Peyer's patch (tissue), 4 donors: ENCODE measurements around the gene DCST1. TPM values are rescaled to one million over a fixed set of nuclear protein-coding genes. Genes with fewer than 3 reads are reported as not detected.

Experiments used
- DNase-seq, 3 donors: peaks; one replicate each; pipeline ENCODE4 v3.0.0-alpha.2; 2017 to 2019
- H3K27ac ChIP-seq, 4 donors: fragments of 200-600 bp; sonication (generic); one replicate each; pipeline ENCODE4 v1.5.1; 2016 to 2019
- H3K27me3 ChIP-seq, 2 donors: fragments of 200-600 bp; sonication (generic); one replicate each; pipeline ENCODE4 v1.5.1; 2019
- H3K36me3 ChIP-seq, 3 donors: fragments of 200-600 bp; sonication (generic); one replicate each; pipeline ENCODE4 v1.5.1; 2016 to 2019
- H3K4me1 ChIP-seq, 4 donors: fragments of 200-600 bp; sonication (generic); one replicate each; pipeline ENCODE4 v1.5.1; 2016 to 2019
- H3K4me3 ChIP-seq, 4 donors: fragments of 200-600 bp; sonication (generic); 1 replicate in 3 of 4; 2 replicates in 1 of 4; pipeline ENCODE4 v1.5.1; 2016 to 2019; ENCODE audit warnings: mild to moderate bottlenecking in 1 of 4
- H3K9me3 ChIP-seq, 4 donors: fragments of 200-600 bp; sonication (generic); one replicate each; pipeline ENCODE4 v1.5.1; 2016 to 2019; ENCODE audit warnings: mild to moderate bottlenecking in 1 of 4
- POLR2A ChIP-seq, 2 donors: fragments of 450-650 bp; IDR thresholded peaks; one replicate each; pipeline ENCODE4 v1.5.1; 2017; ENCODE audit warnings: antibody characterized with exemption in 2 of 2, mild to moderate bottlenecking in 2 of 2, moderate library complexity in 2 of 2
- total RNA-seq, 4 donors: library from RNA; depleted of rRNA; stranded (reverse); fragments of >200 nt; gene quantifications; one replicate each; pipeline ENCODE4 v1.1.0, GENCODE V29; 2016
- TF ChIP-seq, protein P1 (sequence below), 6 experiments: fragments of 450-650 bp in 4 of 6; fragments of 200-600 bp in 2 of 6; sonication (generic) in 1 of 6; IDR thresholded peaks; one replicate each; pipeline ENCODE4 v1.5.1; 2017 to 2019; ENCODE audit warnings: antibody characterized with exemption in 6 of 6, mild to moderate bottlenecking in 3 of 6, moderate library complexity in 1 of 6

Gene DCST1
- total RNA-seq, 4 donors from 2014 or later = 0.88 to 2.7 TPM; not detected in 2

- Histone ChIP-seq H3K4me1 (peaks cover 20 to 34% (median 27%) of the 10 kb centered on the region in 4 donors), H3K27me3 (peaks cover 0 to 25% of the 10 kb centered on the region in 2 donors), H3K9me3 (no peaks in the 10 kb centered on the region), H3K4me3 (no peak overlapping the region), H3K27ac (no peak overlapping the region), H3K36me3 (no peaks in the 10 kb centered on the region)
- no peak for DNase-seq
- TF ChIP-seq, protein P1, sequence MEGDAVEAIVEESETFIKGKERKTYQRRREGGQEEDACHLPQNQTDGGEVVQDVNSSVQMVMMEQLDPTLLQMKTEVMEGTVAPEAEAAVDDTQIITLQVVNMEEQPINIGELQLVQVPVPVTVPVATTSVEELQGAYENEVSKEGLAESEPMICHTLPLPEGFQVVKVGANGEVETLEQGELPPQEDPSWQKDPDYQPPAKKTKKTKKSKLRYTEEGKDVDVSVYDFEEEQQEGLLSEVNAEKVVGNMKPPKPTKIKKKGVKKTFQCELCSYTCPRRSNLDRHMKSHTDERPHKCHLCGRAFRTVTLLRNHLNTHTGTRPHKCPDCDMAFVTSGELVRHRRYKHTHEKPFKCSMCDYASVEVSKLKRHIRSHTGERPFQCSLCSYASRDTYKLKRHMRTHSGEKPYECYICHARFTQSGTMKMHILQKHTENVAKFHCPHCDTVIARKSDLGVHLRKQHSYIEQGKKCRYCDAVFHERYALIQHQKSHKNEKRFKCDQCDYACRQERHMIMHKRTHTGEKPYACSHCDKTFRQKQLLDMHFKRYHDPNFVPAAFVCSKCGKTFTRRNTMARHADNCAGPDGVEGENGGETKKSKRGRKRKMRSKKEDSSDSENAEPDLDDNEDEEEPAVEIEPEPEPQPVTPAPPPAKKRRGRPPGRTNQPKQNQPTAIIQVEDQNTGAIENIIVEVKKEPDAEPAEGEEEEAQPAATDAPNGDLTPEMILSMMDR (IDR thresholded peaks at IDR 0.05) = no peak
- TF ChIP-seq POLR2A (IDR thresholded peaks at IDR 0.05) = no peak
These were observed 42.7 kb downstream of the DCST1 start for GRCh38 chr1:155076371-155076770.

- Histone ChIP-seq H3K36me3 (no peaks in the 10 kb centered on the region), H3K4me1 (peaks cover 21 to 42% (median 36%) of the 10 kb centered on the region in 4 donors), H3K4me3 (no peak overlapping the region), H3K27ac (no peak overlapping the region), H3K9me3 (no peaks in the 10 kb centered on the region), H3K27me3 (peaks cover 0 to 34% of the 10 kb centered on the region in 2 donors)
- TF ChIP-seq POLR2A (IDR thresholded peaks at IDR 0.05) = no peak
- TF ChIP-seq, protein P1 (IDR thresholded peaks at IDR 0.05) = no peak
- DNase-seq = peak in 1 of 3 donors; percentile 52
These were observed 43.7 kb downstream of the DCST1 start for GRCh38 chr1:155077346-155077745.

- no peak overlapping the region for H3K27ac ChIP-seq
- peak in 2 of 3 donors; percentile 67 to 71 for DNase-seq
- H3K4me1 ChIP-seq = peaks cover 23 to 48% (median 40%) of the 10 kb centered on the region in 4 donors
These were observed 44.3 kb downstream of the DCST1 start for GRCh38 chr1:155077758-155078445.

GRCh38 chr1:155078469-155079209 lies 45.0 kb downstream of the DCST1 start, which contains the start of gene EFNA3:
Gene EFNA3, plus strand, starts transcription at chr1:155078837. Its CDS starts 105 bp downstream, at chr1:155078942.
- no peaks in the 10 kb centered on the region for H3K9me3 ChIP-seq
- H3K4me1 ChIP-seq = peaks cover 23 to 55% (median 40%) of the 10 kb centered on the region in 4 donors
- peak; percentile 65 to 87 (median 85) for DNase-seq
- no peak for TF ChIP-seq POLR2A (IDR thresholded peaks at IDR 0.05)
- TF ChIP-seq, protein P1 (IDR thresholded peaks at IDR 0.05) = no peak
- no peak within 1 kb of the TSS for H3K27ac ChIP-seq
- peak within 1 kb of the TSS; percentile 37 to 64 (median 51) for H3K4me3 ChIP-seq
- no peaks in the 10 kb centered on the region for H3K36me3 ChIP-seq
- peaks cover 0 to 47% of the 10 kb centered on the region in 2 donors for H3K27me3 ChIP-seq

More at GRCh38 chr1:155077758-155078445, 44.3 kb downstream of the DCST1 start:
- H3K9me3 ChIP-seq = no peaks in the 10 kb centered on the region
- H3K4me3 ChIP-seq = peak overlapping the region in 1 of 4 donors; percentile 54
- peaks cover 0 to 40% of the 10 kb centered on the region in 2 donors for H3K27me3 ChIP-seq
- H3K36me3 ChIP-seq = no peaks in the 10 kb centered on the region
- no peak for TF ChIP-seq POLR2A (IDR thresholded peaks at IDR 0.05)
- TF ChIP-seq, protein P1 (IDR thresholded peaks at IDR 0.05) = no peak

DNA sequence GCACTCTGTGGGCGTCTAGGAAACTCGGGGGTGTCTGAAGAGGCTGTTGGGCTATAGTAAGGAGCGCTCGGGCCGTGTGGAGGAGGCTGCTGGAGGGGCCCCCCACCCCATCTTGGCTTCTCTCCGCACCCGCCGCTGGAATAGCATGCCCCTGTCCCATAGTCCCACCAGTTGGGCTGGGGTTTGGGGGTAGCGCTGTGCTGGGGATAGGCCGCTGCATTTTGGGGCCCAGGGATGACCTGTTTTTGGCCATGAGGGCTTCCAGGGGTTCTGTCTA lies 45.5 kb downstream of the DCST1 start:
- Histone ChIP-seq H3K27ac (no peak overlapping the region), H3K36me3 (no peaks in the 10 kb centered on the region), H3K9me3 (no peaks in the 10 kb centered on the region), H3K27me3 (peaks cover 0 to 47% of the 10 kb centered on the region in 2 donors), H3K4me1 (peaks cover 23 to 60% (median 41%) of the 10 kb centered on the region in 4 donors), H3K4me3 (peak overlapping the region; percentile 37 to 64 (median 51))
- DNase-seq = no peak
- TF ChIP-seq, protein P1 (IDR thresholded peaks at IDR 0.05) = no peak
- TF ChIP-seq POLR2A (IDR thresholded peaks at IDR 0.05) = no peak
